Dedifferentiated amniotic fluid mesenchymal stem cell (primary cell): ENCODE results near the gene RSAD2.
"Not testable (repeated sequence)": the region's sequence is repeated elsewhere in the genome, so short reads cannot be mapped to it uniquely, and the experiment has no call there.

ENCODE experiments used
- DNase-seq: peaks from one replicate; pipeline ENCODE4 v3.0.0-alpha.2; 2016; ENCODE audit errors: extremely low spot score

Gene RSAD2

DNA sequence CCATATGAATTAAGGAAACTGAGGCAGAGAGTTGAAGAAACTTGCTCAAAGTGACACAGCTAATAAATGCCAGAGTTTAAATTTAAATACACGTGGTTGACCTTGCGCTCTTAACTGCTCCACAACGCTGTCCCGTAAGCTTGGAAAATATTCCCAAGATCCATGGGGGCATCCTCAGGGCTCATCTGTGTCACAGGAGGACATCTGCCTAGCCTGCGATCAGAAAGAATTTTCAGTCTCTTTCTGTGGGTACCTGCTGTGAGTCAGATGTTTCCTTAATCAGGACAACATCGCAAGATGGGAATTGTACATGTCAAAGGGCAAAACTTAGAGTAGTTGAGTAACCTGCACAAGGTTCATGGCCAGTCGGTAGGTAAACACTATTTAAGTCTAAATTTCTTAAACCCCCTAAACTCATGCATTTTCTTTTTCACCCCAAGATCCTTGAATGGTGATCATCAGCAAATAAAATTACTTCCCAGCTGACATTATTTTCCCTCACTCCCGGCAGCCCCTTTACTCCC is 13.3 kb upstream of the RSAD2 start:
- no peak for DNase-seq

DNA sequence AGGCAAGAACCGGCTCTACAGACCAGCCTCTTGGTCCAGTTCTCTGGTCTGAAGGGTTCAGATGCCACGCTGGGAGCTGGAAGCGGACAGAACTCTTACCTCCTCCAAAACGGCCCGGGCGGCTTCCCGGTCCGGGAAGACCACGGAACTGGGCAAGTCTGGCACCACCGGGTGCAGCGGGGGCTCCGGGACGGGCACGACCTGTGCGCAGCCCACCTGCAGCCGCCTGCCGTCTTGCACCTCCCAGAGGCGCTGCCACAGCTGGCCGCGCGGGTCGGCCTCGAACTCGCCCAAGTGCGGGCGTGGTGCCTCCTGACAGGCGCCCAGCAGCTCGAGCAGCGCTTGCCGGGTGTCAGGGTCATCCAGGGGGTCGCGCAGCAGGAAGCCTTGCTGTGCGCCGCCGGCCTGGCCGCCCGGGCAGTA is 12.6 kb upstream of the RSAD2 start:
- no peak for DNase-seq

- DNase-seq = no peak
These were observed 12.0 kb upstream of the RSAD2 start, which contains the start of gene CMPK2 for GRCh38 chr2:6865346-6866274. Gene CMPK2 (minus strand): TSS chr2:6865907. CDS start chr2:6865696, 211 bp downstream.

- DNase-seq = no peak
These were observed 11.3 kb upstream of the RSAD2 start for GRCh38 chr2:6866275-6866671.

GRCh38 chr2:6866982-6867381 is 10.6 kb upstream of the RSAD2 start:
- no peak for DNase-seq

DNA sequence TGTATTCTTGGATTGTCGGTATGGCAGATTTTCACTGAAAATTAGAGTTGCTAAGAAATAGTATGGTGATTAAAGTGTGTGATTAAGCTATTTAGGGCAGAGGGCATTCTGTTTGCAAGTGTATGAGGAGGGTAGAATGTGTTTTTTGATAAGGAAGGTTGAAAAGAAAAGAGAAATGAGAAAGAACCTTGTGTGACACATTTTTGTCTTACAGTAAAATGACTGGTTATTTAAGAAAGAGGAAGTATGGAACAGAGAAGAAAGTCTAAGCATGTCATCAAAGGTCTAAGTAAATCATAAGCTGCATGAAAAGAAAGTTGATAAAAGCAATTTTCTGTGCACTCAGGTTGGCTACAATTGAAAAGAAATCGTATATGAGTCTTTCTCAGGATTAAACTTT is 5.2 kb upstream of the RSAD2 start:
- DNase-seq = no peak

- DNase-seq = no peak
These were observed 3.5 kb upstream of the RSAD2 start for GRCh38 chr2:6874032-6874431.

- DNase-seq = no peak
These were observed 1.3 kb upstream of the RSAD2 start for GRCh38 chr2:6876309-6876708.

DNA sequence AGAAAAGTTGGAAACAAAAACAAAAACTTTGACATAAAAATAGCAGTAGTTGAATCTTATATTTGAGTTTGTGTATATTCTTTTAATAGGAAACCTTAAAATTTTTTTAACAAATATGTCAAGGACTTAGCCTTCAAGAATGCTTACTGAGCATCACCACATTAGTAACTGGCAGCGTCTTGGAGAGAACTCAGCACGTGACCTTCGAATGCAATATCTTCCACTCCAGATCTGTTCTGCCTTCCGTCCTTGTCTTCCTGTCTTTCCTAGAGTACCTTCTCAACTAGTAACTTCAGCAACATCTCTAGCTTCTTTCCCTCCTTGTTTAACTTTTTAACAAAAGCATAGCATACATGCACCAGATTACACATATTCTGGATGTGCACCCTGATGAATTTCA is 972 bp downstream of the RSAD2 start:
- no peak for DNase-seq

GRCh38 chr2:6879011-6879410 is 1.4 kb downstream of the RSAD2 start:
- no peak for DNase-seq

DNA sequence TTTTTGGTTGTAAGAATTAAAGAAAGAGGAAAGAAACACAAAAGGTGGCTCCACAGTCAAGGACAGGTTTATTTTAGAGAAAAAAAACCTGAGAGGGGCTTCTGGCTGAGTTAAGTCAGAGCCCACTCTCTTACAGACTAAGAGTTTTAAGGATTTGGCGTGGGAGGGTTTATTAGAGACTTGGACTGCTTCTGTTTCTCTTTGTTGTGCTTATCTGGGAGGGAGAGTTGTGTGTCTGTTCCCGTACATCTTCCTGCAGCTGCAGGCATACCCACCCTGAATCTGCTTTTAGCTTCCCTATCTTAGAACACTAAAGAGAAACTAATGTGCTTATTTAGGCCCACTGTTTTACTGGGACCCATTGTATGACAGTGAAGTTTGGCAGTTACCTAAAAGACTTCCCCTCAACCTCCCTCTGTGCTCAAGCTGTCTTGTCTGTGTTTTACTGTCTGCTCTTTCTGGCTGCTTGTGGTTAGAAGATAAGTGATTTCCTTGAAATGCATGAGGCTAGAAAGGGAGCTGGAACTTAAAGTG is 2.7 kb downstream of the RSAD2 start:
- DNase-seq = no peak

GRCh38 chr2:6881046-6881445 is 3.5 kb downstream of the RSAD2 start:
- no peak for DNase-seq

- DNase-seq = no peak
These were observed 3.9 kb downstream of the RSAD2 start for GRCh38 chr2:6881516-6881915.

- no peak for DNase-seq
These were observed 6.0 kb downstream of the RSAD2 start for GRCh38 chr2:6883448-6884122.

DNA sequence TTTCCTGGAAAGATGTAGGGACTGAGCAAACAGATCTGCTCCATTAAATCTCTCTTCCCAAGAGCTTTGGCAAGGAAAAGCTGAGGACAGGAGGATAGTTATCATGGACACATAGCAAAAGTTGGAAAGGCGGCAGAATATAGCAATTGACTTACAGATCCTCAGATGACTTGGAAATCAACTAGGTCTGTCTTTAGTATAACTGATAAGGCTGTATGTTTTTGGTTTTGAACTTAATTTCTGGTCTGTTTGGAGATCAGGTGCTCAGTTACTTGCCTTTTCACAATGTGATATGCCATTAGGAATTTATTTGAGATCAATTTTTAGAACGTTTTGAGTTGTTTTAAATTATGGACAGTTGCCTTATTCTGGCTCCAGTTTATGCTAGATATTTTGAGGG is 8.0 kb downstream of the RSAD2 start:
- no peak for DNase-seq

DNA sequence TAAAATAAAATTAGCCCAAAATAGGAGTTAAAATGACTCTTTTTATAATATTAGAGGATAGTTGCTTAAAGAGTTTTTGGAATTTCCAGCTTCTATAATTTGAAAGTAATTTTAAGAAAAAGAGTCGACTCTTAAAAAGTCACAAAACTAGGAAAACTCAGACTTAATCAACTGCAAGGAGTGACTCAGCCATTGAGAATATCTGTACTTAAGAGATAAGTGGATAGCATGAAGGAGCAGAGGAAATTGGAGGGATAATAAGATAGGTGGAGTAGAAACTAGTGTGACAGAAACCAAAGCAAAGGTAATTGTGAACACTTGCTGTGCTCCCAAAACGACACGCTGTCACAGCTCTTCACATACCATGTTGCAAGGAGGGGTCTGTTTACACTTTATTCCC is 8.4 kb downstream of the RSAD2 start:
- DNase-seq = no peak

GRCh38 chr2:6887751-6888192 is 10.2 kb downstream of the RSAD2 start:
- DNase-seq = no peak

GRCh38 chr2:6888724-6889123 is 11.1 kb downstream of the RSAD2 start:
- DNase-seq = no peak

DNA sequence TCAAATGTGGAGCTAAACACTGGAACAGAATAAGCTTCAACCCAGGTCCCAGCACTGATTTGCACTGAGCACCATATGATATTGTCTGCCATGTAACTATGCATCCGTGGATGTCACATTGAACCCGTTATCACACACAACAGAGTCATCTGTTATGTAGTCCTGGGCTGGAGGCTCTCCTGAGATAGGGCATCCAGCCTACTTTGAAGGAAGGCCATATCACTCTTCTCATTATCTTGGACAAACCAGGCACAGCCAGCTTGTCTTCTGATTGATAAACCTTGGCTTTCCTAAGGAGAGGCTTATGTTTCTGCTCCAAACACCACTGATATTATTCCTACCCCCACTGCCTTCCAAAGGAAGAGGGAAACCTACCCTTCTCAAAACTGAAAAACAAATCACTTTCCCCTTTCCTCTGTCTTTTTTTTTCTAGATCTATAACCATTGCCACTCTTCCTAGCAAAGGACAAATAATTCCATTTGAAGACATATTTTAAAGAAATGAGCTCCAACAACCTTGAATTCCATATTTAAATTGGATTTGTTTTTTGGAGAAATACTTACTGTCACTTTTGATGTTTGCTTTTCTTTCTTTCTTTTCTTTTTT is 16.4 kb downstream of the RSAD2 start:
- DNase-seq = no peak

- peak; percentile 63 for DNase-seq
These were observed 19.6 kb downstream of the RSAD2 start for GRCh38 chr2:6896930-6897759.

- not testable (repeated sequence) for DNase-seq
These were observed 25.0 kb downstream of the RSAD2 start for GRCh38 chr2:6902581-6902980.
